Common myeloid progenitor, CD34-positive (primary cell): ENCODE data around the gene SIRPA.
"Not testable (repeated sequence)": the region's sequence is repeated elsewhere in the genome, so short reads cannot be mapped to it uniquely, and the experiment has no call there.

ENCODE experiments used
- CTCF ChIA-PET: fragments of 350-600 bp; sonication (Branson Sonifier 250); formaldehyde crosslinking; loops from one replicate; lab custom pipeline; 2021; ENCODE audit warnings: antibody characterized with exemption; lab: Charles Lee
- POLR2A ChIA-PET: fragments of 350-600 bp; sonication (Branson Sonifier 250); formaldehyde crosslinking; loops from one replicate; lab custom pipeline; 2021; ENCODE audit warnings: antibody characterized with exemption; lab: Charles Lee
- DNase-seq, 3 donors: peaks; one replicate each; pipeline versions ENCODE4 v3.0.0 to v3.0.0-alpha.2; 2013
- H3K27ac ChIP-seq, 2 experiments: 1 replicate in 1 of 2; 2 replicates in 1 of 2; pipeline ENCODE4 v1.7.0; 2013; ENCODE audit warnings: inconsistent platforms in 2 of 2, low read length in 2 of 2, mild to moderate bottlenecking in 2 of 2, low read depth in 1 of 2, moderate library complexity in 1 of 2; ENCODE audit not compliant: severe bottlenecking in 2 of 2, insufficient read depth in 1 of 2, poor library complexity in 1 of 2
- H3K27me3 ChIP-seq, 5 experiments: replicated peaks in 2 of 5; 1 replicate in 3 of 5; 2 replicates in 2 of 5; pipeline versions ENCODE4 v1.6.1 to v1.7.0; 2013; ENCODE audit warnings: low read length in 4 of 5, mild to moderate bottlenecking in 2 of 5, moderate library complexity in 2 of 5, inconsistent platforms in 1 of 5; ENCODE audit not compliant: insufficient read depth in 5 of 5, control insufficient read depth in 4 of 5
- H3K36me3 ChIP-seq, 4 experiments: 1 replicate in 2 of 4; 2 replicates in 2 of 4; pipeline versions ENCODE4 v1.6.1 to v1.7.0; 2013; ENCODE audit warnings: low read length in 3 of 4, control low read depth in 1 of 4, mild to moderate bottlenecking in 1 of 4; ENCODE audit not compliant: control insufficient read depth in 4 of 4, insufficient read depth in 4 of 4
- H3K4me1 ChIP-seq, 4 experiments: 1 replicate in 3 of 4; 2 replicates in 1 of 4; pipeline versions ENCODE4 v1.6.1 to v1.7.1; 2013; ENCODE audit warnings: low read length in 3 of 4, mild to moderate bottlenecking in 3 of 4, control low read depth in 1 of 4, inconsistent platforms in 1 of 4, moderate library complexity in 1 of 4; ENCODE audit not compliant: control insufficient read depth in 4 of 4, insufficient read depth in 4 of 4; ENCODE audit errors: control extremely low read depth in 1 of 4
- H3K4me3 ChIP-seq, 7 experiments: 1 replicate in 4 of 7; 2 replicates in 3 of 7; pipeline versions ENCODE4 v1.5.1 to v1.7.0; 2013; ENCODE audit warnings: mild to moderate bottlenecking in 7 of 7, low read length in 6 of 7, moderate library complexity in 6 of 7, inconsistent platforms in 2 of 7, low read depth in 2 of 7, control low read depth in 1 of 7; ENCODE audit not compliant: insufficient read depth in 4 of 7, control insufficient read depth in 1 of 7; ENCODE audit errors: extremely low read depth in 1 of 7
- H3K9me3 ChIP-seq, 5 experiments: 1 replicate in 4 of 5; 2 replicates in 1 of 5; pipeline versions ENCODE4 v1.6.1 to v1.7.1; 2013; ENCODE audit warnings: low read length in 4 of 5, mild to moderate bottlenecking in 2 of 5, inconsistent platforms in 1 of 5, low read depth in 1 of 5, moderate library complexity in 1 of 5; ENCODE audit not compliant: control insufficient read depth in 4 of 5, insufficient read depth in 2 of 5; ENCODE audit errors: control extremely low read depth in 1 of 5
- WGBS: methylation state at CpG from one replicate; pipeline ENCODE4 v1.1.5; 2013; ENCODE audit not compliant: insufficient coverage; 5-methylcytosine and 5-hydroxymethylcytosine counted together

The SIRPA gene

DNA sequence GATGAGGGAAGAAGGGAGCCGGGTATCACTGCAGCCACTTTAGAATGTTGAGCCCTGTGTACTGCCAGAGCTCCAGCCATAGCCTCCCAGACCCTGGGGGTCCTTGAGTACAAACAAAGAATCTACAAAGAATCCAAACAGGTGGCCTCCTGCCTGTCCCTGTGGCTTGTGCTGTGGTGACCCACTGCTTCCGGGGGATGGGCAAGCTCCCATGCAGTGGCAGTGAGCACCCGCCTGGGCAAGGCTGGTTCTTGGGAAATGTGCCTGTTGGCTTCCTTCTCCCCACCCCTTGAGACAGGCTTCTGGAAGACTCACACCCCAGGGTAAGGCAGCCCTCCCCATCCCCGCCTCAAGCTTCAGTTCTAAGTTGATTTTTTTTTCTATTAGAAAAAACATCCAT, 13.9 kb downstream of the SIRPA start:
- no peak overlapping the region for H3K4me3 ChIP-seq
- CTCF ChIA-PET, result no interaction called here
- no peaks in the 10 kb centered on the region for H3K4me1 ChIP-seq
- no peak overlapping the region for H3K27ac ChIP-seq
- no peak for DNase-seq
- no peaks in the 10 kb centered on the region for H3K27me3 ChIP-seq
- peaks cover 0 to 8% (median 4%) of the 10 kb centered on the region in 4 experiments for H3K36me3 ChIP-seq
- WGBS, result 95% methylated on average over 3 of the region's 4 CpGs
- H3K9me3 ChIP-seq, result no peaks in the 10 kb centered on the region
- POLR2A ChIA-PET, result no interaction called here

DNA sequence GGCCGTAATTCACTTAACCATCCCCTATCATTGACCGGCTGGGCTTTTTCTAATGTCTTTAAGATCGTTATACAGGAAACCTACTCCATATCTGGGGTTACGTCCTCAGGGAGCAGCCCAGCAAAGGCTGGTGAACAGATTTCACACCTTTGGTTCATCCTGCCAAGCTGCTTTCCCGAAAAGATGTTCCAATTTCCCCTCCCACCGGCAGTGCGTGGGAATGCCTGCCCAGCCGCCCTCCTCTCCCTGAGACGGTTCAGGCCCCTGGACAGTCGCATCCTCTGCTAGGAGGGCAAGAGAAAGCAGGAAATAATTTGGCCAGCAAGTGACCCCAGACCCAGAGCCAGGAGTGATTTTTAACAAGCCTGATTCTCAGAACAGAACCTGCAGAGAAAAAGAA, 16.3 kb downstream of the SIRPA start:
- DNase-seq, result no peak
- Histone ChIP-seq H3K36me3 (peaks cover 0 to 13% (median 9%) of the 10 kb centered on the region in 4 experiments), H3K9me3 (no peaks in the 10 kb centered on the region), H3K4me3 (no peak overlapping the region), H3K27me3 (no peaks in the 10 kb centered on the region), H3K4me1 (no peaks in the 10 kb centered on the region), H3K27ac (no peak overlapping the region)
- POLR2A ChIA-PET, result no interaction called here
- 99% methylated on average over 9 of the region's 10 CpGs for WGBS
- CTCF ChIA-PET, result interaction anchor here (1.0 kb wide), 1 partner anchor 10 kb away, joined by 4 read pairs; no protein-coding TSS in a partner anchor

DNA sequence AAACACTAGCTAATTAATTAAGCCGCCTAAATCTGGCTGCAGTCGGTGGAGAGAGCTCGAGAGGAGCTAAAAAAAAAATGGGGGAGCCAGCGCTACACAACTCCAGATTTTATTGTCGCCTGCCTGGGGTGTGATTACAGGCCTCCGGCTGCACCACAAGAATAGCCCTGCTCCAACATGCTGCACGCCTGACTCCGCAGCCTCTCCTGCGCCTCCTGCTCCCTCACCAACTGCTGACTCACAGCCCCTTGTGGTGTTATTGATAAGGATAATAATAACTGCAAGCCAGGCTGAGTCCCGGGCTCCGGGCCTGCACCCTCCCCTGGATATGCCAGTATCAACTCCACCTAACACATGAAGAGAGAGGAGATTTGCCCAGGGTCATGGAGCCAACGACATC, 16.8 kb downstream of the SIRPA start:
- DNase-seq, result peak in 2 of 3 donors; percentile 10 to 45
- Histone ChIP-seq H3K4me1 (no peaks in the 10 kb centered on the region), H3K9me3 (no peaks in the 10 kb centered on the region), H3K4me3 (no peak overlapping the region), H3K27me3 (no peaks in the 10 kb centered on the region), H3K36me3 (peaks cover 0 to 19% (median 11%) of the 10 kb centered on the region in 4 experiments), H3K27ac (no peak overlapping the region)
- WGBS, result 96% methylated on average over 6 of the region's 12 CpGs
- CTCF ChIA-PET, result interaction anchor here (1.0 to 1.2 kb wide), 2 partner anchors 8 to 11 kb away, joined by 4 to 5 read pairs; no protein-coding TSS in a partner anchor
- POLR2A ChIA-PET, result no interaction called here

DNA sequence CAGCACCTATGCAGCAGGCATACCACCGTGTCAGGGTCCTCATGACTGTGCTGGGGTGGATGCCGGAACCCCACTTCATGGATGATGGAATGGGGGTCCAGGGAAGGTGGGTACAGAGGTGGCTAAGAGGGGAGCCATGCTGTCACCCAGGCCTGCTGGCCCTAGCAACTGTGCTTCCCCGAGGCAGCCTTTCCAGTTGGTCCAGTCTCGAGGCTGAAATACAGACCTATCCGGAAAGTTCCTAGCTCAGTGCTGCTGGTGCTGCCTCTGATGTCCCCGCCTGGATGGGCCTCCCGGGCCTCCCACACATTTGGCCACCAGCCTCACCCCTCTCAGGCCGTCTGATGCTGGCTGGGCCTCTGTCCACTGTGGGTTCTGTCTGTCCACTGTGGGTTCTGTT, 17.4 kb downstream of the SIRPA start:
- Histone ChIP-seq H3K27ac (no peak overlapping the region), H3K27me3 (no peaks in the 10 kb centered on the region), H3K4me3 (no peak overlapping the region), H3K36me3 (peaks cover 0 to 21% (median 14%) of the 10 kb centered on the region in 4 experiments), H3K9me3 (no peaks in the 10 kb centered on the region), H3K4me1 (no peaks in the 10 kb centered on the region)
- POLR2A ChIA-PET, result no interaction called here
- CTCF ChIA-PET, result interaction anchor here (1.2 to 2.3 kb wide), 2 partner anchors 8 to 11 kb away, joined by 5 to 8 read pairs; no protein-coding TSS in a partner anchor
- 81% methylated on average over 6 of the region's 8 CpGs for WGBS
- DNase-seq, result no peak

DNA sequence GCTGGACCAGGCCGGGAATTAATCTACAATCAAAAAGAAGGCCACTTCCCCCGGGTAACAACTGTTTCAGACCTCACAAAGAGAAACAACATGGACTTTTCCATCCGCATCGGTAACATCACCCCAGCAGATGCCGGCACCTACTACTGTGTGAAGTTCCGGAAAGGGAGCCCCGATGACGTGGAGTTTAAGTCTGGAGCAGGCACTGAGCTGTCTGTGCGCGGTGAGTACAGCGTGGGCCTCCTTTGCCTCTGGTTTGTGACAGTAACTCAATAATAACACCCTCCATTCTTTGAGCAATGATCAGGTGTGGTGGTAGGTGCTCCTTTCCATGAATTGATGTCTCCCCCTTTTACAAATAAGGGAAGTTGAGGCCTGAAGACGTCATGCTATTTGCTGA, 20.0 kb downstream of the SIRPA start:
- H3K9me3 ChIP-seq, H3K4me3 ChIP-seq, POLR2A ChIA-PET, H3K4me1 ChIP-seq, H3K27me3 ChIP-seq, DNase-seq, H3K27ac ChIP-seq: not testable (repeated sequence)
- CTCF ChIA-PET, result interaction anchor here (2.3 kb wide), 1 partner anchor 14 kb away, joined by 8 read pairs; no protein-coding TSS in a partner anchor
- 97% methylated on average over 6 of the region's 12 CpGs for WGBS
- peaks cover 2 to 31% (median 20%) of the 10 kb centered on the region in 4 experiments for H3K36me3 ChIP-seq

DNA sequence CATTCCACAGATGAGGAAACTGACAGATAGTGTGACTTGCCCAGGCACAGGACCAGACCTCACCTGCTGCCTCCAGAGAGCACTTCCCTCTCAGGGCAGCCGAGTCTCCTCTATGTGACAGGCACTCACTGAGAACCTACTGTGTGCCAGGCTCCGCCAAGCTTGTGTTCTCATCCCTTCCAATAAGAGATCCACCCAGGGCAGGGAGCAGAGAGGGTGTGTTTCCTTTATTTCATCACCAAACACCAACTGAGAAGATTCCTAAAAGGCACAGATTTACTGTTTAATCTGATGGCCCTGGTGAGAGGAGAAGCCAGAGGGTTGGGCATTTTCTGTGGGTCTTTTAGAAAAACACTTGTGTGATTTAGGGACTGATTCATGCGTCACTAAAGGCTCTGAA, 20.5 kb downstream of the SIRPA start:
- ChIA-PET POLR2A (no interaction called here), CTCF (no interaction called here)
- Histone ChIP-seq H3K4me1 (no peaks in the 10 kb centered on the region), H3K9me3 (no peaks in the 10 kb centered on the region), H3K36me3 (peaks cover 2 to 31% (median 20%) of the 10 kb centered on the region in 4 experiments), H3K27me3 (no peaks in the 10 kb centered on the region), H3K4me3 (no peak overlapping the region), H3K27ac (no peak overlapping the region)
- no peak for DNase-seq
- 96% methylated on average over 2 of the region's 3 CpGs for WGBS

DNA sequence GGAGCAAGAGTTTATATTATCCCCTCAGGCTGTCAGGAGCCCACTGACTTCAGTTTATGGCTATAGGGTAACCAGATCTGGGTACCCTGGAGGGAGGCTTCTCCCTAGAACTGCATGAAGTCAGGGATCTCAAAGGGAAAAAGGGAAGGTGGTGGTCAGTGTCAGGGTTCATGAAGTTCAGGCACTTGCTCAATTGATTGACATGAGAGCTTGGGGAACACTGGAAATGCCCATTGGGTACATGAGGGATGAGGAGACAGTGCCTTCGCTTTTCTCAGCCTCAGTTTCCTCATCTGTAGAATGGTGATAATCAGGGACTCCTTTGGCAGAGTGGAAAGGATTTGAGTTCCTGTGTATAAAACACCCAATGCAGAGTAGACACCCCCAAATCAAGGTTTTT, 22.6 kb downstream of the SIRPA start:
- no peak for DNase-seq
- ChIA-PET POLR2A (no interaction called here), CTCF (no interaction called here)
- no peaks in the 10 kb centered on the region for H3K4me1 ChIP-seq
- no peak overlapping the region for H3K27ac ChIP-seq
- H3K9me3 ChIP-seq, result no peaks in the 10 kb centered on the region
- 100% methylated on average over 1 of the region's 1 CpG for WGBS
- H3K27me3 ChIP-seq, result no peaks in the 10 kb centered on the region
- H3K4me3 ChIP-seq, result no peak overlapping the region
- H3K36me3 ChIP-seq, result peaks cover 2 to 32% (median 22%) of the 10 kb centered on the region in 4 experiments
